GM10266 (cell line): ENCODE data around the gene TMPRSS6.

Source experiments
- DNase-seq: peaks from one replicate; pipeline ENCODE4 v3.0.0; 2012; ENCODE audit errors: extremely low spot score
- TF ChIP-seq, protein P1 (sequence below): IDR thresholded peaks from 2 replicates; pipeline ENCODE4 v1.5.1; 2012; ENCODE audit warnings: mild to moderate bottlenecking, low read depth; ENCODE audit not compliant: control insufficient read depth, insufficient read depth; ENCODE audit errors: missing control alignments

The TMPRSS6 gene

DNA sequence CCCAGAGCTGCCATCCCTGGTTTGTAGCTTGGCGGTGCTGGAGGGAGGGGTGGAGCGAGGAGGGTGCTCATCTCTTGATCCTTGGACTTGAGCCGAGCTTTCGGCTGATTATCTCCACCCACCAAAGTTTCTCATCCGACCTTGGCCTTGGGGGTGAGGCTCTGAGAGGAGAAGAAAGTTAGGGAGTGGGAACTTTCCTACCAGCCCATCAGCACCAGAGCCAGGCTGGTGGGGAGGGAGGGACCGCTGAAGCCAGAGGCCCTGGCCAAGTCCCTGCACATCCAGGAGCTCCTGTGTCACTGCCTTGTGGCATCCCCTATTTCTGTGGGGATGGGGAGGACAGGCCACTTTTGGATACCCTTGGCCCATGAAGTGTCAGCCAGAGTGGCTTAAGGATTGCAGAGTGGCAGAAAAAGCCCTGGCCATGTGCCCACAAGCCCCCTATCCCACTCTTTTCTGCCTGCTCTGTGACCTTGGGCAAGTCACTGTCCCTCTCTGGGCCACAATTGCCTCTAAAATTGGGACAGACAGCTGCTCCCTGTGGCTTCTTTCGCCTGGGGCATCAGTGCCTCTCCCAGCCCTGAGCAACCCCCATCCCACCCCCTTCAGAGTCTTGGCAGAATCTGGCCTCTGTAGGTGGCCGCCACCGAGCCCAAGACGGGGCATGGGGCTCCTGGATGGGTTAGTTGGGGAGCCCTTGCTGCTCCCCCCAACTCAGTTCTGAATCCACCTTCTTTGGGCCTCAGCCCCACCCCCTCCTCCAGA is 47.7 kb downstream of the TMPRSS6 start:
- DNase-seq, result no peak
- TF ChIP-seq, protein P1, sequence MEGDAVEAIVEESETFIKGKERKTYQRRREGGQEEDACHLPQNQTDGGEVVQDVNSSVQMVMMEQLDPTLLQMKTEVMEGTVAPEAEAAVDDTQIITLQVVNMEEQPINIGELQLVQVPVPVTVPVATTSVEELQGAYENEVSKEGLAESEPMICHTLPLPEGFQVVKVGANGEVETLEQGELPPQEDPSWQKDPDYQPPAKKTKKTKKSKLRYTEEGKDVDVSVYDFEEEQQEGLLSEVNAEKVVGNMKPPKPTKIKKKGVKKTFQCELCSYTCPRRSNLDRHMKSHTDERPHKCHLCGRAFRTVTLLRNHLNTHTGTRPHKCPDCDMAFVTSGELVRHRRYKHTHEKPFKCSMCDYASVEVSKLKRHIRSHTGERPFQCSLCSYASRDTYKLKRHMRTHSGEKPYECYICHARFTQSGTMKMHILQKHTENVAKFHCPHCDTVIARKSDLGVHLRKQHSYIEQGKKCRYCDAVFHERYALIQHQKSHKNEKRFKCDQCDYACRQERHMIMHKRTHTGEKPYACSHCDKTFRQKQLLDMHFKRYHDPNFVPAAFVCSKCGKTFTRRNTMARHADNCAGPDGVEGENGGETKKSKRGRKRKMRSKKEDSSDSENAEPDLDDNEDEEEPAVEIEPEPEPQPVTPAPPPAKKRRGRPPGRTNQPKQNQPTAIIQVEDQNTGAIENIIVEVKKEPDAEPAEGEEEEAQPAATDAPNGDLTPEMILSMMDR, result no peak

DNA sequence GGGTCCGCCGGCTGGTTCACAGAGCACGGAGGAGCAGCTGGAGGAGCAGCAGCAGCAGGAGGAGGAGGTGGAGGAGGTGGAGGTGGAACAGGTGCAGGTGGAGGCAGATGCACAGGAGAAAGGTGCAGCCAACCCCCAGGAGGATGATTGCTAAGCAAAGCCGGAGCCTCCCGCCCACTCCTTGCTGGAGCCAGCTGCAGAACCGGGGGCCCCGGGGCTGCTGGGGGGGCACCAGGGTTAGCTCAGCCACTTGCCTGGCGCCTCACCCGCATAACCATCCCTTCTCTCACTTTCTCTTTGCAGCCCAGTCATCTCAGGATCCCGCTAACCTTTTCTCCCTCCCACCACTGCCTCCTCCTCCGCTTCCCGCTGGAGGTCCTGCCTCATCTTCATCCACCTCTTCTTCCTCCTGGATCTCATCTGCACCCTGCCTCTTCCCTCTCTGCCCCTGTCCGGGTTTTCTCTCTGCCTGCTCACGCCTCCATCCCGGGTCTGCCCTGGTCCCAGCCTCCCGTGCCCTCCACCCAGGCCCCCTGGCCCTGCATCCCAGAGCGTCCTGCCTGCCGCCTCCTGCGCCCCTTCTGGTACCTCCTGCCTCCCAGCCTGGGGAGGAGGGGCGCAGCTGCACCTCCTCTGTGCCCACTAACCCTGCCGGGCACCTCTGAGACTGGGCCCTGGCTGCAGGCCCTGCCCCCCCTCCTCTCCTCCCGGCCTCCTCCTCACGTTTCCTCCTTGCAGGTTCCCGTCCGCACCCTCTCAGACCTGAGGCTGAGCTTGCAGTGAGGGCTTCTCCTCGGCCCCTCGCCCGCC is 48.5 kb downstream of the TMPRSS6 start:
- TF ChIP-seq, protein P1, result no peak
- DNase-seq, result peak; percentile 67

DNA sequence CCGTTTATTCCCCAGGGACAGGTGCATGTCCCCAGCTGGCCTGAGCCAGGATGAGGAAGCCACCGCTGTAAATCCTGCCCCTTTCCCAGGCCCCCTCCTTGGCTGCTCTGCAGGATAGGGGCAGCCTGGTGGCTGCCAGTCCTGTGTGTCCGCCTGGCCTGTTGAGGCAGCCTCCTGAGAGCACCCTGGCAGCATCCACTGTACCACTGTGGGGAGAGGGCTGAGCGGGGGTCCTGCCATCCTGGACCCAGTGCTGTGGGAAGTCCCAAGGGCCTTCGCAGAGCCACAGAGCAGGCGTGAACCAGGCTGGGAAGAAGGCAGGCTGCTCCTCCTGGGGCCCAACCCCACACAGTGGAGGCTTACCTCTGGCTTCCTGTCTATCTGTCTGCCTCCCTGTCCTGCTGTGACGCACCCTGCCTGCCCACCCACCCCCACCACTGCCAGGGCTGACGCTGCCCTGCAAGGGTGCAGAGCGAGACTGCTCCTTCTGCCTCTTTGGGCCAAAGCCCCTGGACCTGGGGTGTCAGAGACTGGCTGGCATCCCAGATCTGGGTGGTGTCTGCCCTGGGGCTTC is 49.5 kb downstream of the TMPRSS6 start:
- DNase-seq, result no peak
- TF ChIP-seq, protein P1, result no peak

DNA sequence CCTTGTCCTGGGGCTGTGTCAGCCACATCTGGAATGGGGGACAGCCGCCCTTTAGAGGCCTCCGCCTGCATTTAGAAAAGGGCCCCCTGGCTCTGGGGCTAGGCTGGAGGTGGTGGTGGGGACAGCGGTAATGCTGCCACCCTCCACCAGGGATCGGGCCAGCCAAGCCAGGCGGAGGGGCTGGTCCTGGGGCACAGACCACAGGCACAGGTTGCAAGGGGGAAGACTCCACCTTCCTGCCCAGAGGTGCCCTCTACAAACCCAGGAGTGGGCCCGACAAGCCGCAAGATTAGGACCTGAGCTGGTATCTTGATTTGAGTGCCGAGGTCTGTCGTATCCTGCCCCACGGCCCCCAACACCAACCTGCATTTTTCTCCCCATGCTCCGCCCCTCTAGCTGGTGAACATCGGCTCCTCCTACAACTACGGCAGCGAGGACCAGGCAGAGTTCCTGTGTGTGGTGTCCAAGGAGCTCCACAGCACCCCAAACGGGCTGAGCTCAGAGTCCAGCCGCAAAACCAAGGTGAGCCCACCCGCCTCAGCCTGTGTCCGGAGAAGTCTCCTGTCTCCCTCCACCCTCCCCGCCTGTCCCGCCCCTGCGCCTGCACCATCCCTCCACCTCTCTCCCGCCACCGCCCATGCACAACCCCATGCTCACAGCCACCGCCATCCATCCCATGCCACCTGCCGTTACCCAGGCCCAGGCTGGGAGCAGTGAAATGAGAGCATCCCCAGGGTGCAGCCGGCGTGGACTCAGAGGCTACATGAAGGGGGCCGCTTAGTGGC is 50.4 kb downstream of the TMPRSS6 start:
- TF ChIP-seq, protein P1, result no peak

DNA sequence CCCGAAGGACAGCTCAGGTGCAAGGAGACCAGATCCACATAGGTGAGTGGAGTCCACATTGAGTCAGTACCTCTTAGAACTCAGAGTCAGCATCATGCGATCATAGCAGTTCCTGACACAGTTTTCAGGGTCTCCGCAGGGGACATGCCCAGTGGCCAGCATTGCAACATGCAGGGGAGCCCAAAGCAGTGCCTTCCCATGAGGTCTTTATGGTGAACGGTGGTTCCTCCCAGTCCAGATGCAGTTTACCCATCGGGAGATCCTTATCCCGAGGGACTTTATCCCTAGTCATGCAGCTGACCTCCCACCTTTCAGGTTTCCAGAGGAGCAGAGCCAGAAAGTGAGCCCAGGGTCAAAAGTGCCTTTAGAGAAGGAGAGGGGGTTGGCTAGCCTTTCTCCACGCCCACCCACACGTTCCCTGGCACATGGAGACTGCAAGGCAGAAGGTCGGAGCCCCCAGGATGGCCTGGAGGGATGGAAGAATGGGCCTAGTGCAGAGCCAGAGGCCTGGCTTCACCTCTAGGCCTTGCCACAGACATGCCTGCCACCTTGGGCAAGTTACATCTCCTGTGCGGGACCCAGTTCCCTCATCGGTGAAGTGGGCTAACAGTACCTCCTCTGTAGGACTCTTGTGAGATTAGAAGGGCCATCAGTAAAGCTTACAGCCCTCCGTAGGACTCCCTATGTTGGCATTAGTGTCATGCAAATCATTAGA is 51.6 kb downstream of the TMPRSS6 start:
- TF ChIP-seq, protein P1, result no peak

More for the DNA sequence above, 50.4 kb downstream of the TMPRSS6 start:
- no peak for DNase-seq

DNA sequence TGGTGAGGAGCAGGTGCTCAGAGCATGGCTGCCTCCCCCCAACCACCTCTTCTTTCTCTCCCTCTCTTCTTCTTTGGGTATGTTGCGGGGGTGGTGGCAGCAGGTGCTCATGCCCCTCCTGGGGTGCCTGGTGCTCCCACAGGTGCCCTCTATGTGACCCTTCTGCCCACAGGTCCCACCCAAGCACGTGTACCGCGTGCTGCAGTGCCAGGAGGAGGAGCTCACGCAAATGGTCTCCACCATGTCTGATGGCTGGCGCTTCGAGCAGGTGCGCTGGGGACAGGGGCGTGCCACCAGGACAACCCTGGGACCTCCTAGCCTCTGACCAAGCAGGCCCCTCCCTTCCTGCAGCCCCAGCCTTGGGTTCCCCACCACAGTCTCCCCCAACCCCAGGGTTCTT is 52.3 kb downstream of the TMPRSS6 start:
- TF ChIP-seq, protein P1, result no peak
- DNase-seq, result no peak

More for the DNA sequence above, 51.6 kb downstream of the TMPRSS6 start:
- no peak for DNase-seq
